ENCODE data around the gene ZSCAN22.

ZSCAN22 gene

GRCh38 chr19:58326914-58327726, at the start of gene ZSCAN22:
ZSCAN22 (plus strand) TSS chr19:58326994; CDS start chr19:58334803, 7,809 bp downstream.
- H3K4me3 ChIP-seq (replicated peaks; ENCODE audit: low read depth, low read length) = peak within 1 kb of the TSS; percentile 97
- no peak for TF ChIP-seq CTCF (IDR thresholded peaks at IDR 0.05; ENCODE audit: low read length, missing control alignments)
- DNase-seq (ENCODE audit: low read depth) = peak; percentile 97

- H3K4me3 ChIP-seq (replicated peaks; ENCODE audit: low read depth, low read length) = no peak overlapping the region
- DNase-seq (ENCODE audit: low read depth) = no peak
- TF ChIP-seq CTCF (IDR thresholded peaks at IDR 0.05; ENCODE audit: low read length, missing control alignments) = no peak
Measured at GRCh38 chr19:58277197-58277596, 49.6 kb upstream of the ZSCAN22 start.

GRCh38 chr19:58277748-58278540, 48.9 kb upstream of the ZSCAN22 start:
- DNase-seq (ENCODE audit: low read depth) = no peak
- no peak for TF ChIP-seq CTCF (IDR thresholded peaks at IDR 0.05; ENCODE audit: low read length, missing control alignments)
- H3K4me3 ChIP-seq (replicated peaks; ENCODE audit: low read depth, low read length) = peak overlapping the region; percentile 96

- DNase-seq (ENCODE audit: low read depth) = peak; percentile 99
- peak within 1 kb of the TSS; percentile 96 for H3K4me3 ChIP-seq (replicated peaks; ENCODE audit: low read depth, low read length)
- no peak for TF ChIP-seq CTCF (IDR thresholded peaks at IDR 0.05; ENCODE audit: low read length, missing control alignments)
Measured at GRCh38 chr19:58278541-58279041, 48.2 kb upstream of the ZSCAN22 start, which contains the start of gene ZNF8. ZNF8 (plus strand) TSS chr19:58278955; CDS start chr19:58279082, 127 bp downstream.

- TF ChIP-seq CTCF (IDR thresholded peaks at IDR 0.05; ENCODE audit: low read length, missing control alignments) = no peak
- H3K4me3 ChIP-seq (replicated peaks; ENCODE audit: low read depth, low read length) = peak overlapping the region; percentile 96
- DNase-seq (ENCODE audit: low read depth) = peak; percentile 72
Measured at GRCh38 chr19:58279042-58279924, 47.5 kb upstream of the ZSCAN22 start.

- no peak for DNase-seq (ENCODE audit: low read depth)
- peak overlapping the region; percentile 96 for H3K4me3 ChIP-seq (replicated peaks; ENCODE audit: low read depth, low read length)
Measured at GRCh38 chr19:58279925-58280316, 46.9 kb upstream of the ZSCAN22 start.

More at GRCh38 chr19:58279925-58280316, 46.9 kb upstream of the ZSCAN22 start:
- no peak for TF ChIP-seq CTCF (IDR thresholded peaks at IDR 0.05; ENCODE audit: low read length, missing control alignments)
